Upper lobe of left lung (tissue), 6 donors: Measurements from ENCODE around the gene SLC1A2. TPM values are rescaled to one million over a fixed set of nuclear protein-coding genes. Genes with fewer than 3 reads are reported as not detected.

Experiments used
- ATAC-seq, 2 donors: fragments of 200-7000 bp; cut with Tn5 transposase; one replicate each; pipeline ENCODE4 v1.9.1; 2022; ENCODE audit warnings: mild to moderate bottlenecking in 2 of 2, moderate library complexity in 2 of 2; ENCODE audit not compliant: low FRiP score in 2 of 2
- DNase-seq, 2 donors: peaks; one replicate each; pipeline ENCODE4 v3.0.0-alpha.2; 2019 to 2020
- H3K27ac ChIP-seq, 4 donors: fragments of 200-600 bp; sonication (generic); one replicate each; pipeline ENCODE4 v1.5.1; 2016 to 2019
- H3K27me3 ChIP-seq, 4 donors: fragments of 200-600 bp; sonication (generic); one replicate each; pipeline ENCODE4 v1.5.1; 2017 to 2019
- H3K36me3 ChIP-seq, 4 donors: fragments of 200-600 bp; sonication (generic); one replicate each; pipeline ENCODE4 v1.5.1; 2016 to 2019
- H3K4me1 ChIP-seq, 4 donors: fragments of 200-600 bp; sonication (generic); one replicate each; pipeline ENCODE4 v1.5.1; 2018 to 2019
- H3K4me3 ChIP-seq, 4 donors: fragments of 200-600 bp; sonication (generic); one replicate each; pipeline ENCODE4 v1.5.1; 2017 to 2019; ENCODE audit warnings: mild to moderate bottlenecking in 2 of 4, moderate library complexity in 1 of 4
- H3K9me3 ChIP-seq, 4 donors: fragments of 200-600 bp; sonication (generic); one replicate each; pipeline ENCODE4 v1.5.1; 2018 to 2019
- EP300 ChIP-seq, 4 donors: sonication (generic); formaldehyde crosslinking; IDR thresholded peaks; one replicate each; pipeline ENCODE4 v1.5.1; 2017; ENCODE audit warnings: antibody characterized with exemption in 4 of 4, control low read depth in 2 of 4
- POLR2A ChIP-seq, 4 donors: fragments of 450-650 bp; IDR thresholded peaks; one replicate each; pipeline ENCODE4 v1.5.1; 2016 to 2017; ENCODE audit warnings: antibody characterized with exemption in 4 of 4, mild to moderate bottlenecking in 2 of 4
- POLR2AphosphoS5 ChIP-seq, 2 donors: sonication (generic); formaldehyde crosslinking; IDR thresholded peaks; one replicate each; pipeline ENCODE4 v1.5.1; 2017; ENCODE audit warnings: antibody characterized with exemption in 2 of 2
- WGBS, 2 donors: methylation state at CpG; one replicate each; pipeline ENCODE4 v1.1.5; 2017 to 2018; 5-methylcytosine and 5-hydroxymethylcytosine counted together
- total RNA-seq, 6 donors: library from RNA; depleted of rRNA in 4 of 6; stranded (reverse); fragments of >200 nt in 4 of 6; gene quantifications; one replicate each; pipeline versions ENCODE4 v1.1.0 to v1.2.1, GENCODE V29; 2016 to 2021
- TF ChIP-seq, protein P1 (sequence below), 6 experiments: fragments of 450-650 bp in 4 of 6; fragments of 200-600 bp in 2 of 6; sonication (generic) in 2 of 6; IDR thresholded peaks; one replicate each; pipeline ENCODE4 v1.5.1; 2016 to 2019; ENCODE audit warnings: antibody characterized with exemption in 6 of 6
- donor health status: DM: no; HTN: no; CAD: no; lungs with moderate emphysema.
- donor health status: DM: no; HTN: yes; CAD: no; lungs with severe emphysema.

Gene SLC1A2
- total RNA-seq, 6 donors from 2014 or later, result 1.5 to 3.1 (median 2.0) TPM

- 79 to 85% methylated on average over 2 of the region's 2 CpGs for WGBS, 2 donors
- peak; percentile 16 to 52 for ATAC-seq
- DNase-seq, result no peak
Measured at GRCh38 chr11:35373284-35373933, 45.9 kb downstream of the SLC1A2 start.

DNA sequence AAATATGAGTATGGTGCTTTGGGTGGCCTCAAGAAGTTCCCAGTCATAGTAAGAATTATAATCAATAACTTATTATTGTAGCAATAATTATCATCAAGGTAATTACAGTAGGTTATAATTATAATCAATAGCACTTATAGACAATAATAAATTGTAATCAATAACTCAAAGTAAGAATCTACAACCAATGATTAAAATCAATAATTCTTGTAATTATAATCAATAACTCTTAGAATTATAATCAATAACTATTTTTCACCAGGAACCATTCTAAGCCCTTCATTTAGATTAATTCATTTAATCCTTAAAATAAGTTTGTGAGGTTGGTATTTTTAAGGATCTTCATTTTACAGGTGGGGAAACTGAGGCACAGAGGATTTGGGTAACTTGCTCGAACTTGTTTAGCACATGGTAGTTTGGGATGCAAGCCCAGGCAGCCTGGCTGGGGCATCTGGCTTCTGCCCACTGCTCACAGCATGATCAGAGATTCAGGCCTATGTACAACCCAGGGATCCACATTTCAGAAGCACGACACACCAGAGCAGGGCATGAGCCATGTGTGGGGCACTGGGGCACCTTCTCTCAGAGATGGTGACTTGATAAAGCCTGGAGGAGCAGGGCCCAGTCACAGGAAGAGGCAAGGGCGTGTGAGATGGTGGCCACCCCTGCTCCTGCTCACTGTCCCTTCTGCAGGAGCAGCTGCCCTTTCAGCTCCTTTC is 46.6 kb downstream of the SLC1A2 start:
- 97 to 98% methylated on average over 3 of the region's 3 CpGs for WGBS, 2 donors
- Histone ChIP-seq H3K27me3 (no peaks in the 10 kb centered on the region), H3K27ac (no peak overlapping the region), H3K9me3 (no peaks in the 10 kb centered on the region), H3K36me3 (no peaks in the 10 kb centered on the region), H3K4me3 (no peak overlapping the region), H3K4me1 (no peaks in the 10 kb centered on the region)
- TF ChIP-seq POLR2A (IDR thresholded peaks at IDR 0.05) (no peak), POLR2AphosphoS5 (IDR thresholded peaks at IDR 0.05) (no peak), EP300 (IDR thresholded peaks at IDR 0.05) (no peak)
- TF ChIP-seq, protein P1, sequence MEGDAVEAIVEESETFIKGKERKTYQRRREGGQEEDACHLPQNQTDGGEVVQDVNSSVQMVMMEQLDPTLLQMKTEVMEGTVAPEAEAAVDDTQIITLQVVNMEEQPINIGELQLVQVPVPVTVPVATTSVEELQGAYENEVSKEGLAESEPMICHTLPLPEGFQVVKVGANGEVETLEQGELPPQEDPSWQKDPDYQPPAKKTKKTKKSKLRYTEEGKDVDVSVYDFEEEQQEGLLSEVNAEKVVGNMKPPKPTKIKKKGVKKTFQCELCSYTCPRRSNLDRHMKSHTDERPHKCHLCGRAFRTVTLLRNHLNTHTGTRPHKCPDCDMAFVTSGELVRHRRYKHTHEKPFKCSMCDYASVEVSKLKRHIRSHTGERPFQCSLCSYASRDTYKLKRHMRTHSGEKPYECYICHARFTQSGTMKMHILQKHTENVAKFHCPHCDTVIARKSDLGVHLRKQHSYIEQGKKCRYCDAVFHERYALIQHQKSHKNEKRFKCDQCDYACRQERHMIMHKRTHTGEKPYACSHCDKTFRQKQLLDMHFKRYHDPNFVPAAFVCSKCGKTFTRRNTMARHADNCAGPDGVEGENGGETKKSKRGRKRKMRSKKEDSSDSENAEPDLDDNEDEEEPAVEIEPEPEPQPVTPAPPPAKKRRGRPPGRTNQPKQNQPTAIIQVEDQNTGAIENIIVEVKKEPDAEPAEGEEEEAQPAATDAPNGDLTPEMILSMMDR (IDR thresholded peaks at IDR 0.05), result no peak
- ATAC-seq (no peak), DNase-seq (no peak)

More at GRCh38 chr11:35373284-35373933, 45.9 kb downstream of the SLC1A2 start:
- no peaks in the 10 kb centered on the region for H3K27me3 ChIP-seq
- H3K9me3 ChIP-seq, result no peaks in the 10 kb centered on the region
- no peak overlapping the region for H3K27ac ChIP-seq
- no peaks in the 10 kb centered on the region for H3K36me3 ChIP-seq
- no peak for TF ChIP-seq POLR2A (IDR thresholded peaks at IDR 0.05)
- no peak overlapping the region for H3K4me3 ChIP-seq
- H3K4me1 ChIP-seq, result no peaks in the 10 kb centered on the region

- Histone ChIP-seq H3K4me1 (peaks cover 10 to 21% (median 13%) of the 10 kb centered on the region in 4 donors), H3K36me3 (no peaks in the 10 kb centered on the region), H3K27ac (no peak overlapping the region), H3K27me3 (no peaks in the 10 kb centered on the region), H3K9me3 (no peaks in the 10 kb centered on the region), H3K4me3 (no peak overlapping the region)
- DNase-seq, result no peak
- TF ChIP-seq, protein P1 (IDR thresholded peaks at IDR 0.05), result no peak
- TF ChIP-seq POLR2AphosphoS5 (IDR thresholded peaks at IDR 0.05) (no peak), POLR2A (IDR thresholded peaks at IDR 0.05) (no peak), EP300 (IDR thresholded peaks at IDR 0.05) (no peak)
- no peak for ATAC-seq
- 77 to 82% methylated on average over 4 of the region's 4 CpGs for WGBS, 2 donors
Measured at GRCh38 chr11:35367491-35367890, 51.9 kb downstream of the SLC1A2 start.

DNA sequence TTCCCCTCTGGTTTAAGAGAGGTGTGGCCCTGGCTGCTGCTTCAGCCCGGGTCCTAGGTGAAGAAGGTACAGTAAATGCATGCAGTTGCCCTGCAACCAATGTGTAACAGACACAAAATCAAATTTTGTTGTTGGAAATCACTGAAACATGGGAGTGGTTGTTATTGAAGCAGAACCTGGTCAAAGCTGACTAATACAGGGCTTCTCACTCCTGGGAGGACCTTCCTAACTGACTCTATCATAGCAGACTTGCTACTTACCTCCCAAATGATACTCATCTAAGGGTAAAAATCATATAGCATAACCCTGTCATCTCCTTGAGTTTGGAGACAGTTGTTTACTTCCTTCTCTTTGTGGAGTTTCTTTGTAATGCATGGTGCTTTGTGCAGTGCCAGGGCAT is 52.6 kb downstream of the SLC1A2 start:
- Histone ChIP-seq H3K4me1 (peaks cover 10 to 21% (median 13%) of the 10 kb centered on the region in 4 donors), H3K27ac (no peak overlapping the region), H3K36me3 (no peaks in the 10 kb centered on the region), H3K27me3 (no peaks in the 10 kb centered on the region), H3K9me3 (no peaks in the 10 kb centered on the region), H3K4me3 (no peak overlapping the region)
- WGBS, 2 donors, result 50 to 68% methylated on average over 1 of the region's 1 CpG
- ATAC-seq (no peak), DNase-seq (no peak)
- TF ChIP-seq POLR2AphosphoS5 (IDR thresholded peaks at IDR 0.05), result no peak
- TF ChIP-seq, protein P1 (IDR thresholded peaks at IDR 0.05), result no peak
- no peak for TF ChIP-seq POLR2A (IDR thresholded peaks at IDR 0.05)
- TF ChIP-seq EP300 (IDR thresholded peaks at IDR 0.05), result no peak

GRCh38 chr11:35365961-35366360 is 53.4 kb downstream of the SLC1A2 start:
- ATAC-seq (no peak), DNase-seq (no peak)
- peaks cover 10 to 21% (median 13%) of the 10 kb centered on the region in 4 donors for H3K4me1 ChIP-seq
- no peaks in the 10 kb centered on the region for H3K27me3 ChIP-seq
- TF ChIP-seq EP300 (IDR thresholded peaks at IDR 0.05), result no peak
- TF ChIP-seq, protein P1 (IDR thresholded peaks at IDR 0.05), result no peak
- TF ChIP-seq POLR2A (IDR thresholded peaks at IDR 0.05), result no peak
- TF ChIP-seq POLR2AphosphoS5 (IDR thresholded peaks at IDR 0.05), result no peak
- H3K27ac ChIP-seq, result no peak overlapping the region
- 46 to 70% methylated on average over 4 of the region's 4 CpGs for WGBS, 2 donors
- no peak overlapping the region for H3K4me3 ChIP-seq
- H3K9me3 ChIP-seq, result no peaks in the 10 kb centered on the region
- H3K36me3 ChIP-seq, result no peaks in the 10 kb centered on the region
